PFSK-1 (cell line): Measurements from ENCODE around the gene TRPM2.

Experiments
- POLR2AphosphoS5 ChIP-seq: IDR thresholded peaks from 2 replicates; pipeline ENCODE4 v1.6.1; 2012; ENCODE audit warnings: low read depth, mild to moderate bottlenecking, control low read depth, low read length, moderate library complexity
- SIN3A ChIP-seq: IDR thresholded peaks from 2 replicates; pipeline ENCODE4 v1.6.1; 2012; ENCODE audit warnings: mild to moderate bottlenecking, low read length, moderate library complexity, borderline replicate concordance; ENCODE audit not compliant: insufficient read depth
- TAF1 ChIP-seq: IDR thresholded peaks from 2 replicates; pipeline ENCODE4 v1.6.1; 2012; ENCODE audit warnings: low read length, control low read depth, borderline replicate concordance; ENCODE audit not compliant: insufficient read depth
- TF ChIP-seq, protein P1 (sequence below), 2 experiments: IDR thresholded peaks; 2 replicates each; pipeline versions ENCODE4 v1.6.1 to v1.8.0; 2011 to 2012; ENCODE audit warnings: low read depth in 2 of 2, low read length in 2 of 2, control low read depth in 1 of 2, inconsistent platforms in 1 of 2, mild to moderate bottlenecking in 1 of 2, moderate library complexity in 1 of 2; ENCODE audit not compliant: insufficient read depth in 1 of 2

DNA sequence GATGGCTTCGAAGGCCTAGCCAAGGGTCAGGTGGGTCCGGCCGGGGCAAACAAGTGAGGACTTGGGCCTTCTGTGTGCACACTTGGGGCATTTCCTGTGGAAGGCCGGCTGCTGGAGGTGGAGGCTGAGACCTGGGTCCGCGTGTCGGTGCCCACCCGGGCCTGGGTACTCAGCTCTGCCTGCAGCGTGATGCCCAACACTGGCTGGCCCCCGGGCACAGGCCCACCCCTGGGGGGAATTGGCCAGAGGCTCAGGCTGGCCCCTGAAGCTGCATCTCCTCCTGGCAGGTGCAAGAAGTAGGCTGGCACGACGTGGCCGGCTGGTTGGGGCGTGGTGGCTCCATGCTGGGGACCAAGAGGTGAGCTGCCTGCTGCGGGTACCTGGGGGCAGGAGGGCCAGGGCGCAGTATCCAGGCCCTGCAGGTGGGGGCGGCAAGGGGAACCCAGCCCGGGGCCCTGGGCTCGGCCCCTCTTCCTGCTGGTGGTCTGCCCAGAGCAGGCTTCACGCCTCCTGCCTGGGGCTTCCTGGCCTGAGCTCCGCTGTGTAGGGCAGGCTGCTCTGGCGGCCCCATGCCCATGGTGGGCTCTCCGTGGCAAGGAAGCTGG, 31.5 kb upstream of the TRPM2 start:
- no peak for TF ChIP-seq POLR2AphosphoS5
- TF ChIP-seq, protein P1, sequence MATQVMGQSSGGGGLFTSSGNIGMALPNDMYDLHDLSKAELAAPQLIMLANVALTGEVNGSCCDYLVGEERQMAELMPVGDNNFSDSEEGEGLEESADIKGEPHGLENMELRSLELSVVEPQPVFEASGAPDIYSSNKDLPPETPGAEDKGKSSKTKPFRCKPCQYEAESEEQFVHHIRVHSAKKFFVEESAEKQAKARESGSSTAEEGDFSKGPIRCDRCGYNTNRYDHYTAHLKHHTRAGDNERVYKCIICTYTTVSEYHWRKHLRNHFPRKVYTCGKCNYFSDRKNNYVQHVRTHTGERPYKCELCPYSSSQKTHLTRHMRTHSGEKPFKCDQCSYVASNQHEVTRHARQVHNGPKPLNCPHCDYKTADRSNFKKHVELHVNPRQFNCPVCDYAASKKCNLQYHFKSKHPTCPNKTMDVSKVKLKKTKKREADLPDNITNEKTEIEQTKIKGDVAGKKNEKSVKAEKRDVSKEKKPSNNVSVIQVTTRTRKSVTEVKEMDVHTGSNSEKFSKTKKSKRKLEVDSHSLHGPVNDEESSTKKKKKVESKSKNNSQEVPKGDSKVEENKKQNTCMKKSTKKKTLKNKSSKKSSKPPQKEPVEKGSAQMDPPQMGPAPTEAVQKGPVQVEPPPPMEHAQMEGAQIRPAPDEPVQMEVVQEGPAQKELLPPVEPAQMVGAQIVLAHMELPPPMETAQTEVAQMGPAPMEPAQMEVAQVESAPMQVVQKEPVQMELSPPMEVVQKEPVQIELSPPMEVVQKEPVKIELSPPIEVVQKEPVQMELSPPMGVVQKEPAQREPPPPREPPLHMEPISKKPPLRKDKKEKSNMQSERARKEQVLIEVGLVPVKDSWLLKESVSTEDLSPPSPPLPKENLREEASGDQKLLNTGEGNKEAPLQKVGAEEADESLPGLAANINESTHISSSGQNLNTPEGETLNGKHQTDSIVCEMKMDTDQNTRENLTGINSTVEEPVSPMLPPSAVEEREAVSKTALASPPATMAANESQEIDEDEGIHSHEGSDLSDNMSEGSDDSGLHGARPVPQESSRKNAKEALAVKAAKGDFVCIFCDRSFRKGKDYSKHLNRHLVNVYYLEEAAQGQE (IDR thresholded peaks at IDR 0.05; ENCODE audit: insufficient read depth in 1 of 2, low read depth in 2 of 2, low read length in 2 of 2), result no peak
- TF ChIP-seq TAF1, result no peak
- no peak for TF ChIP-seq SIN3A
